Mesodermal cell (in vitro differentiated cells): ENCODE data around the gene MYO3B.
"Not testable (repeated sequence)": the region's sequence is repeated elsewhere in the genome, so short reads cannot be mapped to it uniquely, and the experiment has no call there.

Source experiments
- H3K27ac ChIP-seq: 2 replicates; pipeline ENCODE4 v1.7.0; 2013; ENCODE audit warnings: mild to moderate bottlenecking, low read depth, low read length, moderate library complexity; ENCODE audit not compliant: severe bottlenecking
- H3K36me3 ChIP-seq: 2 replicates; pipeline ENCODE4 v1.7.1; 2013; ENCODE audit warnings: mild to moderate bottlenecking, low read length, moderate library complexity; ENCODE audit not compliant: control insufficient read depth, insufficient read depth
- H3K4me1 ChIP-seq: one replicate; pipeline ENCODE4 v1.7.1; 2013; ENCODE audit warnings: mild to moderate bottlenecking, low read length; ENCODE audit not compliant: insufficient read depth, control insufficient read depth, poor library complexity, severe bottlenecking
- H3K4me3 ChIP-seq: 2 replicates; pipeline ENCODE4 v1.7.0; 2013; ENCODE audit warnings: low read length, control low read depth, mild to moderate bottlenecking; ENCODE audit not compliant: insufficient read depth, poor library complexity, severe bottlenecking; ENCODE audit errors: extremely low read depth
- H3K9me3 ChIP-seq: 2 replicates; pipeline ENCODE4 v1.7.1; 2013; ENCODE audit warnings: mild to moderate bottlenecking, low read length, moderate library complexity; ENCODE audit not compliant: control insufficient read depth
- WGBS, 2 experiments: methylation state at CpG; one replicate each; pipeline ENCODE4 v1.1.5; 2013; ENCODE audit warnings: missing lambda C conversion rate in 2 of 2; ENCODE audit not compliant: insufficient coverage in 2 of 2; 5-methylcytosine and 5-hydroxymethylcytosine counted together

MYO3B gene

DNA sequence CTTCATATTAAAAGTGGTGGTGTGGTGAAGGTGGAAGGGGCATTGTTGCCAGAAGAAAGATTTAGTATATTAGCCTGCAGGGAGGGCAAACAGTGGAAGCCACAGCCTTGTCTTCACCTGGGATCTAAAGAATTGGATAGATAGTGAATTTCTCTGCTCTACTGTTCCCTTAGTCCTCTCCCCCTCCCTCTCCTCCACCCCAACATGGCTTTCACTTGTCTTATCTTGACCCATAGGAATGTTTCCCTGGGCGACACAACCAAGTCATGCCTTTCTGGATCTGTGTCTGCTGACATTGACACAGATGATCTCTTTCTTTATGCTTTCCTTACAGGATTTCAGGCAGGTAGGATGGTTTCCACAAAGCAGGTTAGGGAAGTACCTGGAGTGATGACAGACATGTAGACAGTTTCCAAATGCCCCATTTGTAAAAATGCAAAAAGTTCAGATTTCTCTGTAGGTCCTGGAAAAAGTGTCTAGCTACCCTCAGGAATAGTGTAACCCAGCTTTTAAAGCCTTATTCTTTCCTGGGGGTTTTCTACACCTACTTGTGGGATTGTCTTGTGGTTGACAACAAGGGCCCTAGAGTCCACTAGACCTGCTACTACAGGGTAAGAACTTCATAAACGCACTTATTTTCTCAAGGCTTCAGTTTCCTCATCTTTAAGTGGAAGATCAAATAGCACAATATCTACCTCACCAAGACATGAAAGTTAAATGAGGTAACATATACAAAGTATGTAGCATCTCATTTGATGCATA lies 353.0 kb downstream of the MYO3B start:
- Histone ChIP-seq H3K27ac (no peak overlapping the region), H3K4me1 (peaks cover 18% of the 10 kb centered on the region), H3K4me3 (no peak overlapping the region), H3K9me3 (no peaks in the 10 kb centered on the region), H3K36me3 (no peaks in the 10 kb centered on the region)
- WGBS, 2 experiments, result 90% methylated on average over 1 of the region's 2 CpGs; no CpG with 5 or more reads in 1 of the 2 experiments

DNA sequence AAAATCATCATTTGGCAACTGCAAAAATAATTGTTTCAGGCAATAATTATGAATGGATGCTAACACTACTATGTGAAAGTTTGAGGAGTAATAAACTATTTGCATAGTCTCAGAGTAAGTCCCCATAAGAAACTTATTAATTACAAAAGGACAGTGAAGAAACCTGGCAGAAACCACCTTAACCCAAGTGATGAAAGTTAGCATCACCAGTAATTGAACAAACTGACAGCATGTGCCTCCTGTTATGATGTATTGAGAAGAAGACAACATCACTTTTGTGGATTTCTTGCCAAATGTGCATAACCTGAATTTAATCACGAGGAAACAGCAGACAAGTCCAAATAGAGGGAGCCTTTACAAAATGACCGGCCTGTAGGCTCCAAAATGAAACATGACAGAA lies 353.9 kb downstream of the MYO3B start:
- Histone ChIP-seq H3K9me3 (no peaks in the 10 kb centered on the region), H3K36me3 (no peaks in the 10 kb centered on the region), H3K27ac (no peak overlapping the region), H3K4me3 (no peak overlapping the region), H3K4me1 (peaks cover 11% of the 10 kb centered on the region)
- WGBS, 2 experiments, result 96% methylated on average over 2 of the region's 2 CpGs

DNA sequence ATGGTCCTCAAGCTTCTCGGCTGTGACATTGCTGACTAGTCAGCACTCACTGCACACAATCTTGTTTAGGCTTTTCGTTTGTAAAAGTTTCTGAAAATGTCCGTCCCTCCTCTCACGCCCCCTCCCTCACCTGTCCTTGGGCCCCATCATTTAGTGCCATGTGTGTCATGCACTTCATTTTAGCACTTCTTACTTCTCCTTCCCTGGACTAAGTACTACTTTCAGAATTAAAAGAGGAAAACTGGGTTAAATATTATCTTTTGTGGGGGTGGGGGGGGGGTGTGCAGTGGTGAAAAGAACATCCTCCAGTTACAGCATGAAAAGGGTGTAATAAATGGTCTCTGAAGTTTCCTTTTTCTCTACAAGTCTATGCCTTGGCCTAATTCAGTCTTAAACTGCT lies 355.2 kb downstream of the MYO3B start:
- Histone ChIP-seq H3K4me3 (no peak overlapping the region), H3K27ac (no peak overlapping the region), H3K36me3 (no peaks in the 10 kb centered on the region), H3K9me3 (no peaks in the 10 kb centered on the region), H3K4me1 (peaks cover 10% of the 10 kb centered on the region)
- 92 to 93% methylated on average over 3 to 4 of the region's 4 CpGs for WGBS, 2 experiments

DNA sequence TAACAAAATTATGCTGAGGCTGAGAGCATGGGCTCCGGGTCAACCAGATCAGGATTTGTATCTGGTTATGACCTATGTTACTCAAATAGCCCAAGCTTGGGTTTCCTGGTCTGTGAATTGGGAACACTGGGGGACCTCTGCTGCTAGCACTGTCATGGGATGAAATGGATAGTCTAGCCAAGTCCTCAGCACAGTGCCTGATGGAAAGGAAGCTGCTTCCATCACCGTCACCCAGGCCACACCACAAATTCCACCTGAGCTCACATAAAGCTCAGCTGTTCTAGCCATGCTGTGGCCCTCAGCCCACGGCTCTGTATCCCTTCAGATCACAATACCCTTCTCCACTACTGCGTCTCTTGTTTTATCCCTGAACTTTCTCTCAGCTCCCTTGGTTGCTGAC lies 357.6 kb downstream of the MYO3B start:
- 79 to 91% methylated on average over 3 to 4 of the region's 4 CpGs for WGBS, 2 experiments
- Histone ChIP-seq H3K9me3 (no peaks in the 10 kb centered on the region), H3K27ac (no peak overlapping the region), H3K36me3 (no peaks in the 10 kb centered on the region), H3K4me1 (peaks cover 3% of the 10 kb centered on the region), H3K4me3 (no peak overlapping the region)

DNA sequence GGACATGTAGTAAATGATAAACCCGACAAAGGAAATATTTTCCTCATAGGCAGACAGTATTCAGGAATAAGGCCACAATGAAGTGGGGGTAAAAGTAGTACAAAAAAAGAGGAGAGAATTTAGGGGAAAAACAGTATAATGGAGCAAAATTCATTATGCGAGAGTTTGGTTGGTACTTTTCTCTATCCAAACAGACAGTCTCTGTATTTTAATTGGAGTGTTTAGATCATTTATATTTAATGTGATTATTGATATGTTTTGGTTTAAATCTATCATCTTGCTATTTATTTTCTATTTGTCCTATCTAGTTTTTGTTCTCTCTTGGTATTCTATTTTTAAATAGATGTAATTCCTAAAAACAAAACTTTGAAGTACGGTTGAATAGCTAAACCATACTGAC lies 366.9 kb downstream of the MYO3B start:
- H3K27ac ChIP-seq, result no peak overlapping the region
- no peaks in the 10 kb centered on the region for H3K36me3 ChIP-seq
- H3K4me3 ChIP-seq, result no peak overlapping the region
- H3K9me3 ChIP-seq, result no peaks in the 10 kb centered on the region
- 100% methylated on average over 1 of the region's 3 CpGs for WGBS, 2 experiments
- no peaks in the 10 kb centered on the region for H3K4me1 ChIP-seq

DNA sequence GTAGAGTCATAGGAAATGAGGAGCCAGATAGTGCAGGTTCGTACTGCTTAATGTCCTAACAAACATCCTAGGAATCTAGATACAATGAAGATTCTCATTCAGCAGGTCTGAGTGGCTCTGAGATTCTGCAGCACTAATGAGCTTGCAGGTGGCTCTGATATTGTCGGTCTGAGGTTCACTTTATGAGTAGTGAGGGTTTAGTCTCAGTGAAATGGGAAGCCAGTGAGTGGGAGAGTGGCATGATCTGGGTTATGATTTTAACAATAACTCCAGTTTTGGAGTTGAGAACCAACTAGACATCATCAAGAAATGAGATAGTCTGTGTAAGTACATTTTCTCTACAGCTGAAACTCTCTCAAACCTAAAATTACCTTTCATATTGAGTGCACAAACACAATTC lies 370.4 kb downstream of the MYO3B start:
- no peak overlapping the region for H3K27ac ChIP-seq
- no peaks in the 10 kb centered on the region for H3K4me1 ChIP-seq
- 80 to 94% methylated on average over 1 to 2 of the region's 2 CpGs for WGBS, 2 experiments
- H3K4me3 ChIP-seq, result no peak overlapping the region
- H3K36me3 ChIP-seq, result no peaks in the 10 kb centered on the region
- H3K9me3 ChIP-seq, result peaks cover 17% of the 10 kb centered on the region

DNA sequence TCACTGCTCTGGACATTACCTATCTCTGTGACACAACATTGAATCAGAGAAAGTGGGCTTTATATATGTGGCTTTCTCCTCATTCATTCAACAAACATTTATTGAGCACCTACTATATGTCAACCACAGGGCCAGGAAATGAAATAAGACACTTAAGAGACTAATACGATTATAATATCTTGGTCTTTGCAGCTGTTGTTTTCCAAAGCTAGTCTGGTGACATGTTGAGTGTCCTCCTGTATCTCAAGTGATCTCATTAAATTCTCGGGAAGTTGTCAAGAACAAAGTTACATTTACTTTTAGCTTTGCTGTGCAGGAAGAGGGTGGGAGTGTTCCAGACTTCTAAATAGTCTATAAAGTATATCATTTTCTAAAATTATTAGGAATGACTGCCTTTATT lies 372.6 kb downstream of the MYO3B start:
- H3K4me3 ChIP-seq, result no peak overlapping the region
- peaks cover 17% of the 10 kb centered on the region for H3K9me3 ChIP-seq
- no peak overlapping the region for H3K27ac ChIP-seq
- H3K4me1 ChIP-seq, result no peaks in the 10 kb centered on the region
- no peaks in the 10 kb centered on the region for H3K36me3 ChIP-seq
- 100% methylated on average over 1 of the region's 2 CpGs; no CpG with 5 or more reads in 1 of the 2 experiments for WGBS, 2 experiments

DNA sequence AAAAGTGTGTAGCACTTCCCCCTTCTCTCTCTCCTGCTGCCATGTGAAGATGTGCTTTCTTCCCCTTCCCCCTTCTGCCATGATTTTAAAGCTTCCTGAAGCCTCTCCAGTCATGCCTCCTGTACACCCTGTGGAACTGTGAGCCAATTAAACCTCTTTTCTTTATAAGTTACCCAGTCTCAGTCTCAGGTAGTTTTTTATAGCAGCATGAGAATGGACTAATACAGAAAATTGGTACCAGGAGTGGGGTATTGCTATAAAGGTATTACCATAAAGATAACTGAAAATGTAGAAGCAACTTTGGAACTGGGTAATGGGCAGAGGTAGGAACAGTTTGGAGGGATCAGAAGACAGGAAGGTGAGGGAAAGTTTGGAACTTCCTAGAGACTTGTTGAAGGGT lies 374.0 kb downstream of the MYO3B start:
- not testable (repeated sequence) for H3K4me1 ChIP-seq, H3K4me3 ChIP-seq, H3K36me3 ChIP-seq, H3K27ac ChIP-seq
- peaks cover 17% of the 10 kb centered on the region for H3K9me3 ChIP-seq

DNA sequence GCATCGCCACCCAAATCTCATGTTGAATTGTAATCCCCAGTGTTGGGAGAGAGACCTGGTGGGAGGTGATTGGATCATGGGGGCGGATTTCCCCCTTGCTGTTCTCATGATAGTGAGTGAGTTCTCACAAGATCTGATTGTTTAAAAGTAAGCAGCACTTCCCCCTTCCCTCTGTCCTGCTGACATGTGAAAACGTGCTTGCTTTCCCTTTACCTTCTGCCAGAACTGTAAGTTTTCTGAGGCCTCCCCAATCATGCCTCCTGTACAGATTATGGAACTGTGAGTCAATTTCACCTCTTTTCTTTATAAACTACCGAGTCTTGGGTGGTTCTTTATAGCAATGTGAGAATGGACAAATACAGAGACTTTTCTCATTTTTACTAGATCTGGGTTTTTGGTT lies 375.8 kb downstream of the MYO3B start:
- Histone ChIP-seq H3K36me3 (no peaks in the 10 kb centered on the region), H3K4me3 (no peak overlapping the region), H3K9me3 (peaks cover 17% of the 10 kb centered on the region), H3K27ac (no peak overlapping the region), H3K4me1 (no peaks in the 10 kb centered on the region)
- 86 to 87% methylated on average over 2 to 3 of the region's 4 CpGs for WGBS, 2 experiments

DNA sequence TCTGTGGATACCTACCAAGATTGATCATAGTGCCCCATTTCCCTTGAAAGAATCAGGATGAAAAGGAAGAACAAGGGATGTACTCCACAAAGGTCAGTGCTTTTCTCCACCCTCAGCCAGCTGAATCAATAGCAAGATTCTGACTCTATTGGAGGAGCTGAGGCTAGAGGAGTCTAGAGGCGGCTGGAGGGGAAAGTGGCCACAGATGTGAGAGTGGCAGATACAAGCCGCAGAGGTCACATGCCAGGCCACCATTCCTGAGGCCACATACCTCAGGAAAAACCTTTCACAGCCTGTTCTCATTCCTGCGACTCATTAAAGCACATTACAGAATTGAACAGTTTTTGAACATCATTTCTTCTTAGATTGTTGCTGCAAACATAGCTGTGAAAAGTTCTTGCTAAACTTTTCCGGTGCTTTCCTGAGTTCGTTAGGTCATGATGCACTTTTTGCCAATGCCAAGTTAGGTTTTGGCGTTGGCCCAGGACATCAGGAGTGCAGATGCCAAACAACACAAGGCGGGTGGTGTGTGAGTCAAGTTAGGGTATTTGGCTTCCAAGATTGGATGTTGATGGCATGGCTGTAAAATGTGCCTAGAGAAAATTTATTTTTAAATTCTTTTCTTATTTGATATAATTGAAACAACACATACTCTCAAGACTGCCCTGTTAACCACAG lies 376.5 kb downstream of the MYO3B start:
- no peak overlapping the region for H3K27ac ChIP-seq
- 88 to 96% methylated on average over 4 to 5 of the region's 7 CpGs for WGBS, 2 experiments

DNA sequence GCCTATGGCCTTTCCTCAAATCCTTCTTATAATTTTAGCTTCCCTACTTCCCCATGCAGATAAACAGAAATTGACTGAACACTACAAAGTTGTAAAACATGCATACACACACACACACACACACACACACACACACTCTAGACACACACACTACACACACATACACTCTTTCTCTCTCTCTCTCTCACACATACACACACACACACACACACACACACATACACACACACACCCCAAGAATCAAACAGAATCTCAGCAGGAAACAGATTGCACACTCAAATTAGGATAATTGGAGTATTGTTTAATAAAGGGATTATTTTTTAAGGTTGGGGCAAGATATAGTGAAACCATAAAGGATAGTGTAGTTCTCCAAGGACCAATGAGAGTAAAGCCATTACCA lies 385.0 kb downstream of the MYO3B start:
- no peaks in the 10 kb centered on the region for H3K4me1 ChIP-seq
- H3K4me3 ChIP-seq, result no peak overlapping the region
- no peaks in the 10 kb centered on the region for H3K36me3 ChIP-seq
- H3K27ac ChIP-seq, result no peak overlapping the region
- no peaks in the 10 kb centered on the region for H3K9me3 ChIP-seq

More for the DNA sequence above, 376.5 kb downstream of the MYO3B start:
- peaks cover 17% of the 10 kb centered on the region for H3K9me3 ChIP-seq
- H3K4me1 ChIP-seq, result no peaks in the 10 kb centered on the region
- H3K36me3 ChIP-seq, result no peaks in the 10 kb centered on the region
- H3K4me3 ChIP-seq, result no peak overlapping the region
